ENCODE measurements around the gene TOX2. TPM values are rescaled to one million over a fixed set of nuclear protein-coding genes. Genes with fewer than 3 reads are reported as not detected.

TOX2 gene
- total and polyA plus RNA-seq, 2 of the 8 experiments (the other 6 are each of a cell fraction or from before 2014, with no cell fraction given), result 1.8 to 3.4 TPM

DNA sequence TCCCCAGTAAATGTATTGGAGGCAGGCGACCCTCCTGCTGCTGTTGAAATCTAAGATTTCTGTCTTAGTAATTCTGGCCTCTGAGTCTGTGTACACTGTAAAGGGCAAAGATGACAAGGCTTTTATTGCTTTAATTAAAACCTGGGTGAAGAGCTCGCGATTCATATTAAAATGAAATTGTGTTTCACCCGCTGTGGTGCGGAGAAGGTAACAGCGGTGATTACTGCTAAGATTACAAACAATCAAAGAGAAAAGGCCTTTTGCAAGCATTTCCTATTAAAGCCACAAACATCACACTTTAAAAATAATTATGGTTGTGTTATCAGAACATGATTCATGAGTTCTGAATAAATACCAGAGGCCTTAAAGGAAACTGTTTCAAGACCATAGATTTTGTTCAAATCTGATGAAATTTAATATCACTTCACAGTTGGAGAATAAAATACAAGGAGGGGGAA, 69.3 kb downstream of the TOX2 start:
- H3K79me2 ChIP-seq (ENCODE audit: control insufficient read depth in 1 of 2, insufficient read depth in 2 of 2, low read length in 2 of 2), result no peaks in the 10 kb centered on the region
- H2BK20ac ChIP-seq (ENCODE audit: low read length), result no peak overlapping the region
- H3K4ac ChIP-seq (replicated peaks; ENCODE audit: insufficient read length, low read depth, low read length), result no peak overlapping the region
- WGBS, 2 experiments (ENCODE audit: extremely low coverage in 1 of 2, insufficient coverage in 1 of 2, insufficient read length in 1 of 2, insufficient replicate concordance in 2 of 2, low coverage in 1 of 2, low lambda C conversion rate in 2 of 2, missing lambda C conversion rate in 1 of 2), result 89% methylated on average over 6 of the region's 6 CpGs; no CpG with 5 or more reads in 1 of the 2 experiments
- no peaks in the 10 kb centered on the region for H4K20me1 ChIP-seq (replicated peaks in 1 of 2; ENCODE audit: control insufficient read depth in 1 of 2, insufficient read depth in 2 of 2, low read length in 2 of 2)
- TF ChIP-seq RBBP5 (IDR thresholded peaks at IDR 0.05; ENCODE audit: borderline replicate concordance, low read depth, low read length) (no peak), JUND (IDR thresholded peaks at IDR 0.05; ENCODE audit: low read length) (no peak), RNF2 (IDR thresholded peaks at IDR 0.05; ENCODE audit: borderline replicate concordance, low read depth, low read length, missing control alignments, poor library complexity, severe bottlenecking) (no peak), POU5F1 (IDR thresholded peaks at IDR 0.05; ENCODE audit: low read depth, low read length) (no peak), POLR2A (IDR thresholded peaks at IDR 0.05; ENCODE audit: control extremely low read depth in 1 of 2, low read depth in 2 of 2, low read length in 2 of 2) (no peak), CHD1 (IDR thresholded peaks at IDR 0.05; ENCODE audit: low read depth, low read length) (no peak)
- H3K79me1 ChIP-seq (ENCODE audit: low read depth, low read length), result no peaks in the 10 kb centered on the region
- POLR2A ChIA-PET (ENCODE audit: partially characterized antibody), result no interaction called here
- H4K8ac ChIP-seq (ENCODE audit: extremely low read depth, insufficient read depth, low read length), result no peak overlapping the region
- no peak overlapping the region for H2BK15ac ChIP-seq (ENCODE audit: low read length)
- H3K9me3 ChIP-seq (ENCODE audit: insufficient read depth in 2 of 2, low read depth in 1 of 2, low read length in 1 of 2), result no peaks in the 10 kb centered on the region
- H3K36me3 ChIP-seq (ENCODE audit: control insufficient read depth in 2 of 4, insufficient read depth in 4 of 4, low read length in 3 of 4), result no peaks in the 10 kb centered on the region
- H3K56ac ChIP-seq (replicated peaks; ENCODE audit: insufficient read length, low read depth, low read length), result no peak overlapping the region
- H3K4me3 ChIP-seq (ENCODE audit: extremely low read depth in 1 of 4, insufficient read depth in 2 of 4, low read depth in 3 of 4, low read length in 4 of 4), result no peak overlapping the region
- no peak overlapping the region for H4K5ac ChIP-seq (ENCODE audit: insufficient read length, low read depth, low read length)
- H3K9ac ChIP-seq (replicated peaks in 1 of 4; ENCODE audit: extremely low read depth in 1 of 4, low read depth in 3 of 4, low read length in 3 of 4), result no peak overlapping the region
- no peak overlapping the region for H2BK12ac ChIP-seq (ENCODE audit: low read depth, low read length)
- no peak overlapping the region for H2BK5ac ChIP-seq (ENCODE audit: low read depth, low read length)
- H2BK120ac ChIP-seq (replicated peaks; ENCODE audit: low read depth, low read length), result no peak overlapping the region
- H3K27me3 ChIP-seq (replicated peaks in 1 of 4; ENCODE audit: control insufficient read depth in 3 of 4, extremely low read depth in 1 of 4, insufficient read depth in 3 of 4, low read length in 3 of 4), result no peaks in the 10 kb centered on the region
- CTCF ChIA-PET (ENCODE audit: partially characterized antibody), result interaction anchor here (0.6 to 5.1 kb wide), 16 partner anchors 8 to 233 kb away, joined by 3 to 32 read pairs (median 3); no protein-coding TSS in a partner anchor
- H3K14ac ChIP-seq (ENCODE audit: insufficient read length), result no peak overlapping the region
- H2AK5ac ChIP-seq (ENCODE audit: low read depth, low read length), result no peak overlapping the region
- H3K4me1 ChIP-seq (replicated peaks in 1 of 4; ENCODE audit: control insufficient read depth in 3 of 4, insufficient read depth in 4 of 4, low read length in 3 of 4), result no peaks in the 10 kb centered on the region
- H3K27ac ChIP-seq (ENCODE audit: low read depth, low read length), result no peak overlapping the region
- no peak overlapping the region for H4K91ac ChIP-seq (replicated peaks; ENCODE audit: insufficient read length, low read length)
- H3K4me2 ChIP-seq (ENCODE audit: insufficient read depth in 1 of 2, low read depth in 2 of 2, low read length in 2 of 2), result no peak overlapping the region
- FAIRE-seq (no peak), DNase-seq (ENCODE audit: low read depth in 1 of 2, low spot score in 2 of 2) (no peak)
- no peak overlapping the region for H3K23ac ChIP-seq (ENCODE audit: insufficient read length)
- no peak overlapping the region for H3K18ac ChIP-seq (ENCODE audit: extremely low read depth, low read length)
- no peak overlapping the region for H2AFZ ChIP-seq (ENCODE audit: low read length)
- H3K23me2 ChIP-seq (ENCODE audit: low read depth, low read length), result no peaks in the 10 kb centered on the region

Measured in H1 (cell line).